HG02884 (cell line): Measurements from ENCODE around the gene TMC4.

ENCODE experiments used
- ATAC-seq: cut with Tn5 transposase; IDR thresholded peaks from one replicate; pipeline ENCODE4 v1.9.1; 2021; ENCODE audit warnings: mild to moderate bottlenecking, moderate library complexity; ENCODE audit not compliant: unreplicated experiment

The TMC4 gene

GRCh38 chr19:54156953-54157352 lies 16.0 kb downstream of the TMC4 start:
- no peak for ATAC-seq

- ATAC-seq, result no peak
Observed at GRCh38 chr19:54156490-54156889, 16.5 kb downstream of the TMC4 start.

DNA sequence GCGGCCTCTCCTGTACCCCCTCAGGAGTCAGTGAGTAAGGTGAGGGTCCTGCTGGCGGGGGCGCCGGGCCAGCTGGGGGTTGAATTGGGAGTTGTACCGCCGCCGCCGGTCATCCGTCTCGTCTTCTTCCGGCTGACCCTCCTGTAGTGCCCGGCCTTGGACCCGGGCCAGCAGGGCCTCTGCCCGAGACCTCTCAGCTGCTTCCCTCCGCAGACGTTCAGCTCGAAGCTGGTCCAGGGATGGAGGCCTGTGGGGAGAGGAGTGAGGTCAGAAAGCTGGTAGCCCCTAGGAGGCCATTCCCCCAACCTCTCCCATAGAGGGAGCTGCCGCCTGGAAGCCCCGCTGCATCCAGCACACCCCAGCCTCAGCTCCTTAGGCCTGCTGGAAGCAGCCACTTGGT lies 17.3 kb downstream of the TMC4 start:
- ATAC-seq, result no peak

DNA sequence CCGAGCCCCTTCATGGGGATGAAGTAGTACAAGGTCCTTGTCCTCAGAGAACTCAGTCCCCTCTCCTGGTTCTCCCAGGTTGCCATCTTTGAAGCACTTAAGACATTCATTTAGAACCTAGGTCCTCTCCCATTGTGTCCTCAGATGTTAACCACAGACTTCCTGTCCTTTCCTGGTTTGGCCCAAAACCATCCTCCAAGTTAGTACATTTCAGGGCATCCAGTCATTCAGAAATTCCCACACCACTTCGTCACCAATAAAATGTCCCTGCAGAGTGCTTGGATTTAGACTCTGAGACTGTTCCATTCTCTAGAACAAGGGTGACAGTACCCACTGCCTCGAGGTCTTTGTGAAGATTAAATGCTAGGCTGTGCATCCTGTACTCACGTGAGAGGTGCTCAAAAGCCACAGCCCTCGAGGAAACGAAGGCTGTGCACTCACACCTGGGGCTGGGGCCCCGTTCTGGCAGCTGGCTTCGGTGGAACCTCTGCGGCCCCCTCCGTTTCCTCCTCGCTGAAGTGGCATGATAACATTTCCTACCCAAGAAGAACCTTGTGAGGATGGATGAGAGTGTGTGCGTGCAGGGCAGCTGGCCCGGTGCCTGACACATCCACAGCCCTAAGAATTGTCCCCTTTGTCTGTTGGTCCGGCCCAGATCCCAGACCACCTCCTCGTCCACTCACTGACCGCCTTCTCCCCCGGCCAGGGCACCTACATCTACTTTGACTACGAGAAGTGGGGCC lies 18.2 kb downstream of the TMC4 start:
- no peak for ATAC-seq

DNA sequence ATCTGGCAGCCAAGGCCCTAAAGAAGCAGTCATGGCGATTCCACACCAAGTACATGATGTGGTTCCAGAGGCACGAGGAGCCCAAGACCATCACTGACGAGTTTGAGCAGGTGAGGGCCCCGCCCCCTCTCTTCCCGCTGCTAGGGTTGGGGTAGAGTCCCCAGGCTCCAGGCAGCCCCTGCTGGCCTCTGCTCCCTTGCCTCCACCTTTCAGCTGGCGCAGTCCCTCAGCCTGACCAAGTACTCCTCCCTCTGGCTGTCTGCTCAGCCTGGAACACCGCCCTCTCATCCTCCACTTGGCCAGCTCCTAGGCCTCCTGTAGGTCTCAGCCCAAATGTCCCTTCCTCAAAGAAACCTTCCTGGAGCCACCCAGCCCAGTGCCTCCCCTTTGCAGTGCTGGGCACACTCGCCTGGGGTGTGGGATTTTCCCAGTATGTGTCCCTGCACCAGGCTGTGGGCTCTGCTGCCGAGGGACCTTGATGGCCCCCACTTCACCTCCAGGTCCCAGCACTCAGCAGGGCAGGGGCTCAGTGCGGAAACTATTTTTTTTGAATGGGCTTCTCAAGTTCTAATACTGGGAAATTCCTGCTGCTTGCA lies 19.1 kb downstream of the TMC4 start:
- ATAC-seq, result no peak

DNA sequence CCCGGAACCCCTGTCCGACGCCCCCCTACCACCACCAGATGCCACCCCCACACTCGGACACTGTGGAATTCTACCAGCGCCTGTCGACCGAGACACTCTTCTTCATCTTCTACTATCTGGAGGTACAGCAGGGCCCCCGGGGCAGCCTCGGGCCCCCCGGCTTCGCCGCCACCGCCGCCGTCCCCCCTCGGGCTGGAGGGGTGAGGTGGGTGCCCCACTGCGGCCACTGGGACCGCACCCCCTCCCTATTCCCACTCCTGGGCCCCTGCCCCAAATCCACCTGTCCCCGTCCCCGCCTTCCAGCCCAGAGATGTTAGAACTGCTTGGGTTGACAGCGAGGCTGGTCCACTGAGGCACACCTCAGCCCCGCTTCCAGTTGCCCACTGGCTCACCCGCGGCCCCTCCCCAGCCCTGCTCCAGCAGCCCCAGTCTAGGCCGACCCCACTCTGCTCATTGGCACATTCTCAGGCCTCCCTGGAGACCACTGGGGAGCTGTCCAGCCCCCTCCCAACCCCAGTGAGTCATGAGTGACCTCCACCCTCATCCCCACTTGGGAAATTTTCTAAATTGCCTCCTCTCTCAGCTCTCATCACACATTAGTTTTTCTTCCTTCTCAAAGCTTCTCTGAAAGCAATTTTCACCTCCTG lies 20.0 kb downstream of the TMC4 start:
- no peak for ATAC-seq

DNA sequence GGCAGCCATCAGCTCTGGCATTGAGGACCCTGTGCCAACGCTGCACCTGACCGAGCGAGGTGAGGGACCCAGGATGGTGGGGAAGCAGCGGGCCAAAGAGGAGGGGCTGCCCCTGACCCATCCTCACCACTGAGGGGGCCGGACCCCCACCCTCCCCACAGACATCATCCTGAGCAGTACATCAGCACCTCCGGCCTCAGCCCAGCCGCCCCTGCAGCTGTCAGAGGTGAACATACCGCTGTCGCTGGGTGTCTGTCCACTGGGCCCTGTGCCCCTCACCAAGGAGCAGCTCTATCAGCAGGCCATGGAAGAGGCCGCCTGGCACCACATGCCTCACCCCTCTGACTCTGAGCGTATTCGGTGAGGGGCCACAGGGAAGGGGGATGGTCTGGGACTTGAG lies 20.7 kb downstream of the TMC4 start:
- ATAC-seq, result no peak

DNA sequence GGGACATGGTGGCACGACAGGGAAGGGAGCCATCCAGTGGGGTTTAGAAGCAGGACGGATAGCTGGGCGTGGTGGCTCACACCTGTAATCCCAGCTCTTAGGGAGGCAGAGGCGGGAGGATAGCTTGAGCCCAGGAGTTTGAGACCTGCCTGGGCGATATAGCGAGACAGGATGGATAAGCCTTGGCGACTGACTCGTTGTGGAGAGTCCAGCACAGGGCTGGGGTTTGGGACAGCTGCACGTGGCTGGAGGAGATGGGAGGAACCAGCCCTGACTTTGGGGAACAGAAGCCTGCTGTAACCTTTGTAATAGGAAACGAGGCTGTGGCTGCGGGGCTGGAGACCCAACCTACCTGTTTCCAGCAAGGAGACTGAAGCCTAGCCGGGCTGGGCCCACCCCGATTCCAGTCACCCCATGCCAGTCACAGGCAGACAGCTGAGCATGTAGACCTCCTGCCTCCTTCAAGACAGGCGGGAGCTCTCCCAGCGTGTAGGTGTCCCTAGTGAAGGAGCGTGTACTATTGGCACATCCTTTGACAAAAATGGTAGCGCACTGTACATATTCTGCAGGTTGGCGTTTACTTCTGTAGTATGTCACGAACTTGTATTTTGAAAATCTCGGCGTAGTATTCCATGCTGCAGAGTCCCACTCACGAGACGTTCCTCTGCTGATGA lies 21.5 kb downstream of the TMC4 start:
- no peak for ATAC-seq

DNA sequence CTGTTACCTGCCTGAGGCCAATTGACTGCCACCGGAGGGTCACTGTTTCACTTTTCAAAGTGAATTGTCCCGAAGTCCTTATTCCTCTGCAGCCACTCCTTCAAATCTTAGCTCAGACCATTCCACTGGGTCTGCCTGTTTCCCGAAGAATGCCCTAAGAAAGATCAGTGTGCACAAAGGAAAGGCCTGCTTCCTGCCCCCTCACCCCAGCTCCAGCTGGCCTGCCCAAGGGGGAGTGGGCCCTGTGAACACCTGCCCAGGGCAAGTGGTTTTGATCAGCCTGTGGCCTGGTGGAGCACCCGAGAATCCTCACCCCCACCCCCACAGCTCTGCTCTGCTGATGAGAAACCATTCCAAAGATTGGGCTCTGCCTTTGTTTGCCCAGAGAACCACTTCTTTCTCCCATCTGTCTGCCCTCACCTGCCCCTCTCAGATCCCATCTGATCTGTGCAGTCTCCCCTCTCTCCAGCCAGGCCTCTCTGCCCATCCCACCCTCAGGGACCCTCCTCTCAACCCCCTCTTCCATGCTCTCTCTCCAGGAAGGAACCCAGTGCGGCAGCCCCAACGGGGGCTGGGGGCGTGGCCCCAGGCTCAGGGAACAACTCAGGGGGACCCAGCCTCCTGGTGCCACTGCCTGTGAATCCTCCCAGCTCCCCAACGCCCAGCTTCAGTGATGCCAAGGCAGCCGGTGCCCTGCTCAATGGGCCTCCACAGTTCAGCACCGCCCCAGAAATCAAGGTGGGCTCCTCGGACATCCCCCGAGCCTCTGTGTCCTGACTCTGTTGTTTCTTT lies 23.7 kb downstream of the TMC4 start:
- no peak for ATAC-seq

GRCh38 chr19:54148158-54148557 lies 24.8 kb downstream of the TMC4 start:
- ATAC-seq, result no peak

DNA sequence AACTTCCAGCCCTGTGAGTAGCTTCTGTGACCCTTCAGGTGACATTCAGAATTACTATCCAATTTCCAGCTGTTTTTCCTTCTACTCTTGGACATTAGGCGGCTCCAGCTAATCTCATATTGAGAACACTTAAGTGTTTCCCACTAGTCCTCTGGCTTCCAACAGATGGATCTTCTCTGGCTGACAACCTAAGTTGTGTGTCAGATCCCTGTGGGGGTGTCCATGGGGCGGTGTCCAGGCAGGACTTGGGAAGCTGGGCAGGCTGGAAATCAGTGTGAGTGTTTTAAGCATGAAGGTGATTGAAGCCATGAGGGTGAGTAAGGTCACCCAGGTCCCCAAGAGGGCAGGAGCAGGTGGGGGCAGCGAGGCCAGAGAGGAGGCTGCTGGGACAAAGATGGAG lies 25.3 kb downstream of the TMC4 start:
- no peak for ATAC-seq

GRCh38 chr19:54145541-54146158 lies 27.3 kb downstream of the TMC4 start:
- no peak for ATAC-seq

- no peak for ATAC-seq
Observed at GRCh38 chr19:54142166-54142780, 30.7 kb downstream of the TMC4 start.

DNA sequence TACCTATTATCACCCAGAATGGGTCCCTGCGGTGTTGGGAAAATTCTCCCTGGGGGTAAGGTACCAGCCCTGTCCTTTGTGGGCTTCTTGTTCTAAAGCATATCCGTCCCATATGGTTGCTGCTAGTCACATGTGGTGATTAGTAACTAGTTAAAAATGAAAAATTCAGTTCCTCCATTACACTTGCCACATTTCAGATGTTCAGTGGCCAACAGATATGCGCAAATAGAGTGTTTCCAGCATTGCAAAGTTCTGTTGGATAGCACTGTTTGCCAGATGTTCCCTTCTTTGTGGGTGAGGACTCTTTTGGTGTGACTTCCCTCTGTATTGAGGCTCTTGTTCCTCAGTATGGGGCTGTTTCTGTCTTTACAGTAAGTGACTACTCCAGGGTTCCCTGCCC lies 31.6 kb downstream of the TMC4 start:
- ATAC-seq, result no peak

DNA sequence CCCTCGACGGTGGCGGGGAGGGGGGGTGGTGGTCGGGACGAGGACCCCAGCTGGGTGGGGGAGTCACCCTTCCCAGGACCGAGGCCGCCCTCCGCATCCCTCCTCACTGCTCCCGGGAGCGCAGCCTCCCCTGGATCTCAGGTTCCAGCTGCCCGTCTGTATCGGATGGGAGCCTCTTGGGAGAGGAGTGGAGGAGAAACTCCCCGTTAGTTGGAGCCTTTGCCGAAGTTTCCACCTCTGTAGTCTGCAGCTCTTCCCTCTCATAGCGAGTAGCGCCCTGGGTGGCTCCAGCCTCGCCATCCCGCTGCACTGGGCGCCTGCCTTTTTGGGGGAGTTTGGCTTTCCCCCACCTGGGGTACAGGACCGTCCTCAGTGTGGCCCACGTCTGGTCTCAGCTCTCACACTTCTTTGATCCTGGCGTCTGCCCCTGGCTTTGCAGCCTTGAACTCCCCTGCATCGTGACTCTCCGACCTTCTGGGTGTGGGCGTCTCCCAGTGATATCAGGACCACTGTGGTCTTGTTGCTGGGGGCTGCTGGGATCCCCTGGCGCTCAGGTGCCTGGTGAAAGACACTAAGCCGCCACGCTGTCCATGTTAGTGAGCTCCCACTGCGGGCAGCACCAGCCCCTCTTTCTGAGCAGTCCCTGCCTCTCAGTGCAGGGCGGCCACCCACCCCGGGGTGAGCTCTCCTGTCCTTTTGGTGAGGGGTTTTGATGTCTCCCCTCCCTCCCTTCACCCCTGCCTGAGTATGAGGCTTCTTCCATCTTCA lies 34.3 kb downstream of the TMC4 start:
- ATAC-seq, result no peak

- no peak for ATAC-seq
Observed at GRCh38 chr19:54137699-54138488, 35.1 kb downstream of the TMC4 start, which contains the start of gene CNOT3. Gene CNOT3 (plus strand): TSS chr19:54137762. CDS start chr19:54142979, 5,217 bp downstream.

- ATAC-seq, result peak; percentile 77
Observed at GRCh38 chr19:54136864-54137698, 35.9 kb downstream of the TMC4 start.
